HUES6 (cell line): ENCODE data around the gene AARSD1.
A peak's percentile ranks its signal among the peaks of the same experiment; 100 is the strongest.
"Not testable (repeated sequence)": the region's sequence is repeated elsewhere in the genome, so short reads cannot be mapped to it uniquely, and the experiment has no call there.

Source experiments
- H3K27ac ChIP-seq: 2 replicates; pipeline ENCODE4 v1.7.0; 2013; ENCODE audit warnings: low read depth, mild to moderate bottlenecking, low read length, inconsistent platforms
- H3K27me3 ChIP-seq: 2 replicates; pipeline ENCODE4 v1.6.1; 2013; ENCODE audit warnings: low read length; ENCODE audit not compliant: control insufficient read depth, insufficient read depth
- H3K36me3 ChIP-seq: 2 replicates; pipeline ENCODE4 v1.6.1; 2013; ENCODE audit warnings: low read length; ENCODE audit not compliant: control insufficient read depth, insufficient read depth
- H3K4me1 ChIP-seq: 2 replicates; pipeline ENCODE4 v1.6.1; 2013; ENCODE audit warnings: low read length; ENCODE audit not compliant: control insufficient read depth, insufficient read depth
- H3K4me3 ChIP-seq: 2 replicates; pipeline ENCODE4 v1.5.1; 2013; ENCODE audit warnings: low read depth, low read length
- H3K9ac ChIP-seq: one replicate; pipeline ENCODE4 v1.6.1; 2013; ENCODE audit warnings: mild to moderate bottlenecking, low read length
- H3K9me3 ChIP-seq: 2 replicates; pipeline ENCODE4 v1.6.1; 2013; ENCODE audit warnings: low read depth, low read length; ENCODE audit not compliant: control insufficient read depth, insufficient read depth

AARSD1 gene

DNA sequence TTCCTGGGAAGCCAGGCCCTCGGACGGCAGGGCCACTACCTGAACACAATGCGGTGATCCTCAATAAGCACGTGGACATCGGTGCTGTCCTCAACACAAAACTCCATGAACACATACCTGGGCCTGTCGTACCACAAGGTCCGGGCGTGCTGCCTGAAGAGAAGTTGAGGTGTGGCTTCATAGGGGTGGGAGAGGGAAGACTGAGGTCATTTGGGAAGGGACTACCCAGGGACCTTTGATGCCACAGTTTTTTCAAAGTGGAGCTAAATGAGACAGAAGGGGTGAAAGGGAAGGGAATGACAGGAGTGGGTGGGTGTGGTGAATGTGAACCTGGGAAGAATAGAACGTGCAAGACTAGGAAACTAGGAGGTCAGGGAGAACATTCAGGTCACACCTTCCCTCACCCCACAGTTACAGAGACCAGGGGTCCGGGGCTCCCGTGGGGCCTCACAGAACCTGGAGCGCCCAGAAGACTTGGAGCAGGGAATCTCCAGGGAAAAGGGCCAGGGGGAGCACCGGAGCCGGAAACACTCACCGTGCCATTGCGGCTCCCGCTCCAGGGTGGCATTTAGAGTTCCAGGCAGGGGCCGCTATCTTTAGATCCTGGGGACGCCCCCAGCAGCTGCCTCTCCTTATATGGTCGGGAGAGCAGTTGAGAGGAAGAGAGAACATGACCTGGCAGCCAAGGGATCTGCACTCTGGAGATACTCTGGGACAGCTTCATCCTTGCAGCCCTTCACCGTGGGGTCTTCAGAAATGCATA is 15.4 kb upstream of the AARSD1 start, which contains the start of gene PTGES3L:
TSS of gene PTGES3L (minus strand) at position 570 of the 763 bp plus-strand sequence. CDS start at position 543, 27 bp downstream.
- Histone ChIP-seq H3K4me1 (peaks cover 14% of the 10 kb centered on the region), H3K4me3 (peak within 1 kb of the TSS; percentile 94), H3K27me3 (no peaks in the 10 kb centered on the region), H3K9ac (peak within 1 kb of the TSS; percentile 96), H3K36me3 (peaks cover 4% of the 10 kb centered on the region), H3K9me3 (no peaks in the 10 kb centered on the region), H3K27ac (peak within 1 kb of the TSS; percentile 90; the same call in 1 of the 2 replicates)

DNA sequence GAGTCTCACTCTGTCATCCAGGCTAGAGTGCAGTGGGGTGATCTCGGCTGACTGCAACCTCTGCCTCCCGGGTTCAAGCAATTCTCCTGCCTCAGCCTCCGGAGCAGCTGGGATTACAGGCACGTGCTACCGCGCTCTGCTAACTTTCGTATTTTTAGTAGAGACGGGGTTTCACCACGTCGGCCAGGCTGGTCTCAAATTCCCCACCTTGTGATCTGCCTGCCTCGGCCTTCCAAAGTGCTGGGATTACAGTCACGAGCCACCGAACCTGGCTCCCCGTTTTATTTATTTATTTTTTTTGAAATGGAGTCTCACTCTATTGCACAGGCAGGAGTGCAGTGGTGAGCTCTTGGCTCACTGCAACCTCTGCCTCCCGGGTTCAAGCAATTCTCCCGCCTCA is 11.4 kb upstream of the AARSD1 start:
- H3K9ac ChIP-seq, H3K4me3 ChIP-seq: not testable (repeated sequence)

DNA sequence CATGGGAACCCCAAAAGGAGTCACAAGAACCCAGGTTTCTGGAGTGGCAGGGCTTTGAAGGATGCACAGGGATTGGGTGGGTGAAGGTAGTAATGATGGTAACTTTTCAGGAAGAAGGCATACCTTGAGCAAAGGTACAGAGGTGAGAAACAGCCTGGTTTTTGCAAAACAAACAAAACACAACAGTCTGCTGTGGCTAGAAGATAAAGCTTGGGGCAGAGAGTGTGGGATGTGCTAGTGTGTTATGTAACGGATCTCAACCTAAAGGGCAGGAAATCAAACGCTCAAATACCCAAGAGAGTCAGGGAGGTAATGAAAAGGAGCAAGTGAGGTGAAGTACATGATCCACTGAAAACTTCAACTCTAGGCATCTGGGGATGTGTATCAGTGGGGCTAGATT is 11.0 kb upstream of the AARSD1 start:
- Histone ChIP-seq H3K36me3 (no peaks in the 10 kb centered on the region), H3K27me3 (no peaks in the 10 kb centered on the region), H3K4me1 (peaks cover 9% of the 10 kb centered on the region), H3K9ac (no peak overlapping the region), H3K27ac (no peak overlapping the region), H3K4me3 (no peak overlapping the region), H3K9me3 (no peaks in the 10 kb centered on the region)

More for the DNA sequence above, 11.4 kb upstream of the AARSD1 start:
- H3K27me3 ChIP-seq, H3K36me3 ChIP-seq, H3K9me3 ChIP-seq, H3K4me1 ChIP-seq, H3K27ac ChIP-seq: not testable (repeated sequence)

DNA sequence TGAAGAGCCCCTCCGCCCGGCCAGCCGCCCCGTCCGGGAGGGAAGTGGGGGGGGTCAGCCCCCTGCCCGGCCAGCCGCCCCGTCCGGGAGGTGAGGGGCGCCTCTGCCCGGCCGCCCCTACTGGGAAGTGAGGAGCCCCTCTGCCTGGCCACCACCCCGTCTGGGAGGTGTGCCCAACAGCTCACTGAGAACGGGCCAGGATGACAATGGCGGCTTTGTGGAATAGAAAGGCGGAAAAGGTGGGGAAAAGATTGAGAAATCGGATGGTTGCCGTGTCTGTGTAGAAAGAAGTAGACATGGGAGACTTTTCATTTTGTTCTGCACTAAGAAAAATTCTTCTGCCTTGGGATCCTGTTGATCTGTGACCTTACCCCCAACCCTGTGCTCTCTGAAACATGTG is 9.1 kb upstream of the AARSD1 start:
- not testable (repeated sequence) for H3K9ac ChIP-seq, H3K36me3 ChIP-seq, H3K4me1 ChIP-seq, H3K27me3 ChIP-seq, H3K27ac ChIP-seq, H3K4me3 ChIP-seq, H3K9me3 ChIP-seq

DNA sequence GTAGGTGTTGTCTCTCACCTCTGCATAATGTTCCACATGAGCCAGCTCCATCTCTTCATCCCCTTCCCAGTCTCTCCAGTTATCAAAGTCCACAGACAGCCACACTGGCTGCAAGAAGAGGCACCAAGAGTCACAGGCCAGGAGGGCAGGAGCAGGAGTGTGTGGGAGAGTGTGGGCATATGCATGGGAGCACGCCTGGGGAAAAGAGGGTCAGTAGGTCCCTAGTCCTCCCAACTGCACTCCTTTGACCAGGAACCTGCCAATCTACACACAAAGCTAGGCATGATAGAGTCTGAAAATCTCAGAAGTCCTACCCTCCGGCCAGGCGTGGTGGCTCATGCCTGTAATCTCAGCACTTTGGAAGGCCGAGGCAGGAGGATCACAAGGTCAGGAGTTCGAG is 7.3 kb upstream of the AARSD1 start:
- Histone ChIP-seq H3K4me1 (no peaks in the 10 kb centered on the region), H3K27ac (no peak overlapping the region), H3K27me3 (no peaks in the 10 kb centered on the region), H3K9me3 (no peaks in the 10 kb centered on the region), H3K9ac (no peak overlapping the region), H3K36me3 (no peaks in the 10 kb centered on the region), H3K4me3 (no peak overlapping the region)

DNA sequence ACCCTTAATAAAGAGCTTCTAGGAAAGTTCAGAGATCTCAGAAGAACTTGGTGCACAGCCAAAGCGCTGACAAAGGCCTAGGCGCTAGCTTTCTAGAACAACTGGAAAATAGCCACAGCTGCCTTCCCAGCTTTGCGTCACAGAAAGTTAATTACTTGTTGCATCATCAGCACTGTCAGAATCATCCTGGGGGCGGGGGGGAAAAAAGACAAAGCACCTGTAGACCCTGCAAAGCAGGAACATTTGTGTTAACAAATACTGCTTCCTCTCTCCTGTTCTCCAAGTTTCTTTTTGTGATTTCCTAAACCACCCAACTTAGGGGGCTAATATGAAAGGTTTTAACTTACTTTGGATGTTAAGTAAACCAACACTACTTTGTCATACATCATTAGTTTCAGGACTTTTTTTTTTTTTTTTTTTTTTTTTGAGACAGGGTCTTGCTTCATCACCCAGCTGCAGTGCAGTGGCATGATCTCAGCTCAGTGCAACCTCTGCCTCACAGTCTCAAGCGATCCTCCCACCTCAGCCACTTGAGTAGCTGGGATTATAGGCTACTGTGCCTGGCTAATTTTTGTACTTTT is 4.8 kb upstream of the AARSD1 start:
- H3K9me3 ChIP-seq = no peaks in the 10 kb centered on the region
- no peak overlapping the region; the same call in 1 of the 2 replicates for H3K27ac ChIP-seq
- H3K27me3 ChIP-seq = no peaks in the 10 kb centered on the region
- no peaks in the 10 kb centered on the region for H3K4me1 ChIP-seq
- no peak overlapping the region for H3K9ac ChIP-seq
- H3K4me3 ChIP-seq = no peak overlapping the region
- H3K36me3 ChIP-seq = no peaks in the 10 kb centered on the region

DNA sequence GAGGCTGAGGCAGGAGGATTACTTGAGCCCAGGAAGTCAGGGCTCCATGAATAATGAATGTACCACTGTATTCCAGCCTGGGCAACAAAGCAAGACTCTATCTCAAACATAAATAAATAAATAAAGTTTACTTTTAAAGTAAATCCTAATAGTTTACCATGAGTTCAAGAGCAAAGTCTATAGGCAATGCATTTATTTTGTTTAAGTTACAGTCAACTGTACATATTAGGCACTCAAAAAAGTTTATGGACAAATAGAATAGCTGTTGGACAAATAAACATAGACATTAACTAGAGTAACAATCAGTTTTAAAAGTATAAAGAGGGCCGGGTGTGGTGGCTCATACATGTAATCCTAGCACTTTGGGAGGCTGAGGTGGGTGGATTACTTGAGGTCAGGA is 3.7 kb upstream of the AARSD1 start:
- no peaks in the 10 kb centered on the region; the same call in 1 of the 2 replicates for H3K4me1 ChIP-seq
- no peaks in the 10 kb centered on the region for H3K9me3 ChIP-seq
- no peak overlapping the region for H3K27ac ChIP-seq
- no peak overlapping the region for H3K9ac ChIP-seq
- no peak overlapping the region for H3K4me3 ChIP-seq
- H3K27me3 ChIP-seq = no peaks in the 10 kb centered on the region
- no peaks in the 10 kb centered on the region for H3K36me3 ChIP-seq

DNA sequence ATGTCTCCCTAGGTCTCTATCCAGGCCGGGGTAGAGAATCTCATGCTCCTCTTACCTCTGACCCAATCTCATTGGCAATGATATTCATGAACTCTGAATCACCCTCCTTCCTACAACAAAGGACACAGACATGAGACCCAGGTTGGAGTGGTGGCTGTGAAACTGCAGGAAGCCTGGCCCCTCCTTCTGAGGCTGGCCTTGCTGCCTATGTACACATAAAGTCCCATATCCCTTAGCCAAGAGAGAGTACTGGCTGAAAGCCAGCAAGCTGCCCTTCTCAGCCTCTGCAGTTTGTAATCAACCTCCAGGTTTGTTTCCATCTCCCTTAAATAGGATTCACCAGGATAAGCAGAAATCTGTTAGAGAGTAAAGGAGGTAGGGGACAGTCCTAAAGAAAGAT is 10.6 kb downstream of the AARSD1 start:
- Histone ChIP-seq H3K9ac (no peak overlapping the region), H3K4me1 (no peaks in the 10 kb centered on the region), H3K27me3 (no peaks in the 10 kb centered on the region), H3K9me3 (no peaks in the 10 kb centered on the region), H3K36me3 (peaks cover 83% of the 10 kb centered on the region), H3K27ac (no peak overlapping the region), H3K4me3 (no peak overlapping the region)

DNA sequence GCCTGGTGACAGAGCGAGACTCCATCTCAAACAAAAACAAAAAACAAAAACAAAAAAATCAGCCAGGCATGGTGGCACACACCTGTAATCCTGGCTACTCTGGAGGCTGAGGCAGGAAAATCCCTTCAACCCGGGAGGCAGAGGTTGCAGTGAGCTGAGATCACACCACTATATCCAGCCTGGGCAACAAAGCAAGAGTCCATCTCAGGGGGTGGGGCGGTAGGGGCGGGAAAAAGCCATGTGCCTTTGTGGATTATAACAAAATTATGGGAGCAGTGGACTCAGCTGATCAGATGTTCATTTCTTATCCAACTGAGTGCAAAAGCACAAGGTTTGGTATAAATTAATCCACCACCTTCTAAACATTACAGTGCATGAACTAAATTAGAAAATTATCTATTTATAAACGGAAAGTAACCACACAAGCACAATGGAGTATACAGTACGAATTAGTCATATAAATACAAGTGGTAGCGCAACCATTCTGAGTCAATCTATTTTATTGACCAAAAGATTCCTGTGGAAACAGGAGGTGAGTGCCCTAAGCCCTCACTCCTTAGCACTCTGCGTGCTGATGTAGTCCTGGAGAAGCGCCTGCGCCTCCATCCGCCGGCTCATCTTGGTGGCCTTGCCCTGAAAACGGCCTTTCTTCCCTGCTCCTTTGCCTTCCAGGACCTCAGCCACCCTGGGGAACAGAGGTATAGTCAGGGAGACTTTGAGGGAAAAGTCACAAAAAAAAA is 14.0 kb downstream of the AARSD1 start:
- Histone ChIP-seq H3K9me3 (no peaks in the 10 kb centered on the region), H3K9ac (no peak overlapping the region), H3K36me3 (peaks cover 57% of the 10 kb centered on the region), H3K27me3 (no peaks in the 10 kb centered on the region), H3K4me3 (no peak overlapping the region), H3K27ac (no peak overlapping the region), H3K4me1 (no peaks in the 10 kb centered on the region)

DNA sequence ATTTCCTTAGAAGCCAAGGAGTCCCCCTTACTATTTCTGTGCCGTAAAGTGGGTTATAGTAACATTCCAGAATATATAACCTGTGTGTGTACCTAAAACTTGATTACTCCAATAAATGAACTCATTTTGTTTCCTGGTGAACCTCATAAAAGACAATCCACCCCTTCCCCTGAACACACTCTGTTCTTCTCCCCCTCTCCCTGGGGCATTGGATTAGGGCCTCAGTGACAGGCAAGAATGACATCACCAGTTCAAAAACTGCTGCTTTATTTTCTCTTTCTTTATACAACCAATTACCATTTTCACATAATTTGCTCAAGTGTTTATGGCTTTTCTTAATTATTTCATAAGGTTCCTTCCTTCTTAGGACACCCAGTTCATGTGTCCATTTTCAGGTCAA is 17.4 kb downstream of the AARSD1 start:
- no peaks in the 10 kb centered on the region for H3K27me3 ChIP-seq
- H3K9ac ChIP-seq = no peak overlapping the region
- no peak overlapping the region for H3K4me3 ChIP-seq
- H3K9me3 ChIP-seq = no peaks in the 10 kb centered on the region
- peaks cover 28% of the 10 kb centered on the region for H3K36me3 ChIP-seq
- H3K27ac ChIP-seq = no peak overlapping the region
- H3K4me1 ChIP-seq = no peaks in the 10 kb centered on the region

DNA sequence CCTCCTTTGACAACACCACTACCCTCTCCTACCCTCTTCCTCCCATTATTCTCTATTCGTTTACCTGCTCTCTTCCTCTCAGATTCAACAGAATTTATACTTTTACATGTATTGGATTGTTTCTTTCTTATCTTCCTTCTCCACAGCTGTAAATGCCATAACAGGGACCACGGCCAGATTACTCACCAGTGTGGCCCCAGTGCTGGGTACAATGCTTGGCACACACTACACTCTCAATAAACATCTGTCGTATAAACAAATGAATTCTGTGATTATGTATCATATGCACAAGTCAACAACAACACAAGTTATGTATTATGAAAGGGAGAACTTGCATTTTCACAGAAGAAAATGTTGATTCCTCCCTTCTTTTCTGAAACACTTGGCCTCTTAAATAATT is 20.0 kb downstream of the AARSD1 start:
- H3K27ac ChIP-seq = no peak overlapping the region
- H3K4me1 ChIP-seq = no peaks in the 10 kb centered on the region
- H3K27me3 ChIP-seq = no peaks in the 10 kb centered on the region
- H3K9me3 ChIP-seq = no peaks in the 10 kb centered on the region; the same call in 1 of the 2 replicates
- H3K36me3 ChIP-seq = peaks cover 4% of the 10 kb centered on the region
- no peak overlapping the region for H3K4me3 ChIP-seq
- no peak overlapping the region for H3K9ac ChIP-seq
